HCT116 (cell line): ENCODE measurements around the gene DTD1. TPM values are rescaled to one million over a fixed set of nuclear protein-coding genes. Genes with fewer than 3 reads are reported as not detected.

Experiments used
- ATAC-seq: fragments of 200-7000 bp; cut with Tn5 transposase; 2 replicates; pipeline ENCODE4 v1.9.1; 2020; ENCODE audit warnings: mild to moderate bottlenecking, moderate library complexity
- BruUV-seq: library from RNA; stranded (reverse); fragments of 400-500 nt; replicated peaks from 2 replicates; lab custom pipeline; 2021; lab: Mats Ljungman, UMichigan
- CTCF ChIA-PET: fragments of 300-600 bp; sonication (Branson Sonifier 250); formaldehyde crosslinking; loops from one replicate; lab custom pipeline; 2021; ENCODE audit warnings: antibody characterized with exemption; lab: Charles Lee
- POLR2A ChIA-PET: fragments of 300-600, 350-600 bp; sonication (Branson Sonifier 250); formaldehyde crosslinking; loops from one replicate; lab custom pipeline; 2021; ENCODE audit warnings: antibody characterized with exemption; lab: Charles Lee
- RAD21 ChIA-PET, 2 experiments: fragments of 300-600 bp; sonication (Branson Sonifier 250); formaldehyde crosslinking; loops; one replicate each; lab custom pipeline; 2023; ENCODE audit warnings: low total read pairs in 2 of 2; ENCODE audit not compliant: uncharacterized antibody in 2 of 2, unreplicated experiment in 2 of 2, low non-redundant PET in 1 of 2; lab: Charles Lee
- DNase-seq: peaks from one replicate; pipeline ENCODE4 v3.0.0-alpha.2; 2010; ENCODE audit warnings: low read depth, low spot score
- H2AFZ ChIP-seq: fragments of 200-600 bp; shearing (Covaris generic), sonication (generic); 2 replicates; pipeline ENCODE4 v1.6.1; 2017; ENCODE audit warnings: low read depth, mixed run types, mixed read lengths, antibody characterized with exemption, low read length; ENCODE audit not compliant: poor library complexity, severe bottlenecking
- H3K27ac ChIP-seq: 2 replicates; pipeline ENCODE4 v1.5.1; 2012; ENCODE audit warnings: low read depth, low read length
- H3K27me3 ChIP-seq: fragments of 200-600 bp; sonication (generic); 2 replicates; pipeline ENCODE4 v1.6.1; 2016; ENCODE audit warnings: mixed run types, low read length, mixed read lengths; ENCODE audit not compliant: insufficient read depth
- H3K36me3 ChIP-seq, 2 experiments: fragments of 200-500 bp in 1 of 2; fragments of 200-600 bp in 1 of 2; sonication (Bioruptor generic) in 1 of 2; sonication (generic) in 1 of 2; 2 replicates each; pipeline versions ENCODE4 v1.5.1 to v1.6.1; 2014 to 2016; ENCODE audit warnings: low read length in 2 of 2, inconsistent platforms in 1 of 2, mixed read lengths in 1 of 2, mixed run types in 1 of 2; ENCODE audit not compliant: insufficient read depth in 2 of 2, control insufficient read depth in 1 of 2
- H3K4me1 ChIP-seq, 2 experiments: fragments of 200-600 bp in 1 of 2; sonication (generic) in 1 of 2; 2 replicates each; pipeline versions ENCODE4 v1.5.1 to v1.6.1; 2012 to 2017; ENCODE audit warnings: low read length in 2 of 2, inconsistent platforms in 1 of 2, mild to moderate bottlenecking in 1 of 2, mixed read lengths in 1 of 2, mixed run types in 1 of 2, moderate library complexity in 1 of 2; ENCODE audit not compliant: insufficient read depth in 2 of 2, control insufficient read depth in 1 of 2
- H3K4me2 ChIP-seq: fragments of 200-600 bp; sonication (generic); 2 replicates; pipeline ENCODE4 v1.6.1; 2017; ENCODE audit warnings: mixed run types, low read length, mixed read lengths
- H3K4me3 ChIP-seq, 2 experiments: fragments of 200-600 bp in 1 of 2; sonication (generic) in 1 of 2; replicated peaks in 1 of 2; 2 replicates each; pipeline ENCODE4 v1.5.1; 2011 to 2016; ENCODE audit warnings: low read length in 2 of 2, control low read depth in 1 of 2, low read depth in 1 of 2, mild to moderate bottlenecking in 1 of 2, mixed read lengths in 1 of 2, mixed run types in 1 of 2
- H3K79me2 ChIP-seq: fragments of 200-600 bp; sonication (generic); 2 replicates; pipeline ENCODE4 v1.6.1; 2017; ENCODE audit warnings: mild to moderate bottlenecking, mixed run types, low read length, moderate library complexity, mixed read lengths; ENCODE audit not compliant: insufficient read depth
- H3K9ac ChIP-seq: fragments of 200-600 bp; sonication (generic); 2 replicates; pipeline ENCODE4 v1.6.1; 2016; ENCODE audit warnings: low read length, mixed read lengths
- H3K9me2 ChIP-seq: fragments of 200-600 bp; sonication (generic), shearing (Covaris generic); 2 replicates; pipeline ENCODE4 v1.6.1; 2017; ENCODE audit warnings: mixed run types, mild to moderate bottlenecking, moderate library complexity; ENCODE audit not compliant: insufficient read depth
- H3K9me3 ChIP-seq, 2 experiments: fragments of 200-500 bp in 1 of 2; fragments of 200-600 bp in 1 of 2; sonication (Bioruptor generic) in 1 of 2; sonication (generic) in 1 of 2; 2 replicates each; pipeline ENCODE4 v1.6.1; 2014 to 2017; ENCODE audit warnings: low read length in 2 of 2, mixed read lengths in 2 of 2, inconsistent platforms in 1 of 2, low read depth in 1 of 2, mild to moderate bottlenecking in 1 of 2, mixed run types in 1 of 2, moderate library complexity in 1 of 2; ENCODE audit not compliant: control insufficient read depth in 1 of 2, insufficient read depth in 1 of 2
- H4K20me1 ChIP-seq: fragments of 200-600 bp; sonication (generic), shearing (Covaris generic); 2 replicates; pipeline ENCODE4 v1.6.1; 2017; ENCODE audit warnings: mixed run types, mild to moderate bottlenecking, moderate library complexity; ENCODE audit not compliant: insufficient read depth
- JUND ChIP-seq: IDR thresholded peaks from 2 replicates; pipeline ENCODE4 v1.6.1; 2012
- SIN3A ChIP-seq: IDR thresholded peaks from 2 replicates; pipeline ENCODE4 v1.6.1; 2012; ENCODE audit warnings: low read depth
- YY1 ChIP-seq: IDR thresholded peaks from 2 replicates; pipeline ENCODE4 v1.6.1; 2011; ENCODE audit warnings: low read length, low read depth, moderate library complexity, mild to moderate bottlenecking; ENCODE audit not compliant: insufficient replicate concordance; ENCODE audit errors: extremely low read depth
- intact Hi-C: fragments of 100-400 bp; cut with micrococcal nuclease; formaldehyde crosslinking; loops from 2 replicates; pipeline ENCODE4 v1.10.0; 2022
- total RNA-seq: library from RNA; stranded (reverse); gene quantifications from one replicate; pipeline ENCODE4 v1.2.1, GENCODE V29; 2021; ENCODE audit not compliant: unreplicated experiment
- TF ChIP-seq, protein P1 (sequence below): IDR thresholded peaks from 2 replicates; pipeline ENCODE4 v1.6.1; 2011; ENCODE audit warnings: mild to moderate bottlenecking, low read length, moderate library complexity; ENCODE audit not compliant: insufficient replicate concordance; ENCODE audit errors: extremely low read depth

Gene DTD1
- total RNA-seq, 1 experiment from 2014 or later, result 54.5 TPM

DNA sequence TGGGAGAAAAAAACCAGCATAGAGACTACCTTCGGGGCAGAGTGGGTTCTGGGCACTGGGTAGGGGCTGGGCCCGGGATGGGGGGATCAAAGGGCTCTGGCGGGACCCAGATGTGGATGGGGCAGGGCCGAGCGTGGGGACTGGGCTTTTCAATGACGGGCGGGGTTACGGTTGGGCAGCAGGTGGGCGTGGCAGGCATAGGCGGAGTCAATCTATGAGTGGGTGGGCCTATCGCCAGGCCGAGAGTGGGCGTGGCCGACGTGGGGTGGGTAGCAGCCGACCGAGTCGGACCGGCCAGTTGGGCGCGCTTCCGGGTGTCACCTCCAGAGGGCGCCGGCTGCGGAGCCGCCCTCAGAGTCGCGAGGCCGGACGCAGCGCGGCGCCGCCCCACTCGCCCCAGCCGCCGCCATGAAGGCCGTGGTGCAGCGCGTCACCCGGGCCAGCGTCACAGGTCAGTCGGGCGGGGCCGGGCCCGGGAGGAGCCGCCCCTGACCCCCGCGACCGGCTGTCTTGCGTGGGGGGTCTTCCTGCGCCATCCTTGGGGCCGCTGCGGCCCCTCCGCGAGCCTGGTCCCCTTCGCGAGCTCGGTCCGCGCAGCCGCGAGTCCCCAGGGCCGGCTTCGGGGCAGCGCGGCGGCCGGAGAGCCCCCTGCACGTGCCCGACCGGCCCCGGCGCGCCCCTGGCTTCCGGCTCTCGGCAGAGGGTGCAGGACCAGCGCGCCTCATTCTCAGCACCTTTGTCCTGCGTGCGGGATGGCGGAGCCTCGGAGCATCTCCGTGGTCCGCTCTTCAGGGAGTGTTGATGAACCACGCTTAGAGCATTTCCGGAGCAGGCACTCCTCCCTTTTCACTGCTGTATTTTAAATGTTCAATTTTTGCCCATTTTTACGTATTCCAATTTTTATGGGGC is at the start of gene DTD1 (continued):
- TF ChIP-seq YY1, result peak; percentile 86

DNA sequence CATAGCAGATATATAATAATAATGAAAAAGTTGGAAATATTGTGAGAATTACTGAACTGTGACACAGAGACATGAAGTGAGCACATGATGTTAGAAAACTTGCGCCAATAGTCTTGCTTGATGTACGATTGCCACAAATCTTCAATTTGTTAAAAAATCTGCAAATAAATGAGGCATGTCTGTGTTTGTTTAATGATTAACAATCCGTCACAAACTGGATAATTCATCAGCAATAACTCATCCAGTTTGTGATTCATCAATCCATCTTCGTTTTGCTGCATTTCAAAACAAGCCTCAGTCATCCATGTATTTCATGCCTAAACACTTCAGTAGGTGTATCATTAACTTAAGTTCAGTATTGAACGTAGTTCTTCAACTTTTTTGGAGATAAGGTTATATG is 46.1 kb upstream of the DTD1 start:
- ATAC-seq, result no peak

More for the DNA sequence above, 46.1 kb upstream of the DTD1 start:
- no peak overlapping the region for H2AFZ ChIP-seq
- no peak overlapping the region for H3K27ac ChIP-seq
- no peaks in the 10 kb centered on the region for H3K27me3 ChIP-seq
- CTCF ChIA-PET, result no interaction called here
- H3K4me1 ChIP-seq, result peaks cover 0 to 14% of the 10 kb centered on the region in 2 experiments; a peak in 2 of 4 replicates
- no peaks in the 10 kb centered on the region for H4K20me1 ChIP-seq
- no peaks in the 10 kb centered on the region for H3K9me2 ChIP-seq
- POLR2A ChIA-PET, result no interaction called here
- intact Hi-C loops, result no loop called here
- H3K36me3 ChIP-seq, result peaks cover 14 to 36% of the 10 kb centered on the region in 2 experiments
- no peak for DNase-seq
- RAD21 ChIA-PET, result no interaction called here
- BruUV-seq, result no TSS peak
- no peak overlapping the region for H3K9ac ChIP-seq
- no peak overlapping the region for H3K4me3 ChIP-seq
- H3K79me2 ChIP-seq, result no peaks in the 10 kb centered on the region
- H3K9me3 ChIP-seq, result no peaks in the 10 kb centered on the region
- H3K4me2 ChIP-seq, result no peak overlapping the region
- TF ChIP-seq, protein P1, sequence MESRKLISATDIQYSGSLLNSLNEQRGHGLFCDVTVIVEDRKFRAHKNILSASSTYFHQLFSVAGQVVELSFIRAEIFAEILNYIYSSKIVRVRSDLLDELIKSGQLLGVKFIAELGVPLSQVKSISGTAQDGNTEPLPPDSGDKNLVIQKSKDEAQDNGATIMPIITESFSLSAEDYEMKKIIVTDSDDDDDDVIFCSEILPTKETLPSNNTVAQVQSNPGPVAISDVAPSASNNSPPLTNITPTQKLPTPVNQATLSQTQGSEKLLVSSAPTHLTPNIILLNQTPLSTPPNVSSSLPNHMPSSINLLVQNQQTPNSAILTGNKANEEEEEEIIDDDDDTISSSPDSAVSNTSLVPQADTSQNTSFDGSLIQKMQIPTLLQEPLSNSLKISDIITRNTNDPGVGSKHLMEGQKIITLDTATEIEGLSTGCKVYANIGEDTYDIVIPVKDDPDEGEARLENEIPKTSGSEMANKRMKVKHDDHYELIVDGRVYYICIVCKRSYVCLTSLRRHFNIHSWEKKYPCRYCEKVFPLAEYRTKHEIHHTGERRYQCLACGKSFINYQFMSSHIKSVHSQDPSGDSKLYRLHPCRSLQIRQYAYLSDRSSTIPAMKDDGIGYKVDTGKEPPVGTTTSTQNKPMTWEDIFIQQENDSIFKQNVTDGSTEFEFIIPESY, result no peak
- no peak for TF ChIP-seq JUND
- no peak for TF ChIP-seq SIN3A
- TF ChIP-seq, all 23 proteins: peak for 0
